HepG2 (cell line): Measurements from ENCODE around the gene ZNF740. TPM values are rescaled to one million over a fixed set of nuclear protein-coding genes. Genes with fewer than 3 reads are reported as not detected.

Experiments
- ATAC-seq: fragments of 200-7000 bp; cut with Tn5 transposase; 3 replicates; pipeline ENCODE4 v1.9.1; 2020; ENCODE audit warnings: mild to moderate bottlenecking, moderate library complexity
- BruUV-seq: library from RNA; stranded (reverse); fragments of 400-500 nt; replicated peaks from 2 replicates; lab custom pipeline; 2021; lab: Mats Ljungman, UMichigan
- CTCF ChIA-PET: fragments of 300-600 bp; formaldehyde crosslinking; extraction: SDS; loops from one replicate; lab custom pipeline; 2021; ENCODE audit warnings: low total read pairs, inconsistent platforms, low intra/inter-chr PET ratio; lab: Yijun Ruan, JAX
- POLR2A ChIA-PET: fragments of 350-600 bp; sonication (Branson Sonifier 250); formaldehyde crosslinking; loops from one replicate; lab custom pipeline; 2020; ENCODE audit warnings: antibody characterized with exemption, inconsistent platforms; lab: Yijun Ruan, JAX
- DNase-seq: peaks from one replicate; pipeline ENCODE4 v3.0.0-alpha.2; 2015; ENCODE audit warnings: low spot score
- FAIRE-seq: peaks from 3 replicates; lab custom pipeline; 2011; peaks lifted over from hg19 to GRCh38; lab: Jason Lieb, UNC
- H2AFZ ChIP-seq: one replicate; pipeline ENCODE4 v1.6.1; 2011; ENCODE audit warnings: low read length, inconsistent platforms
- H3K27ac ChIP-seq: fragments of 300-600 bp; 3 replicates; pipeline ENCODE4 v1.8.0; 2011; ENCODE audit warnings: mixed run types, mild to moderate bottlenecking, mixed read lengths, low read length, inconsistent platforms; ENCODE audit not compliant: insufficient read depth; ENCODE audit errors: extremely low read length
- H3K27me3 ChIP-seq, 2 experiments: fragments of 200-600 bp in 1 of 2; 2 replicates in 1 of 2; 3 replicates in 1 of 2; pipeline versions ENCODE4 v1.6.0 to v1.8.0; 2011; ENCODE audit warnings: low read length in 2 of 2, mild to moderate bottlenecking in 2 of 2, moderate library complexity in 2 of 2, inconsistent platforms in 1 of 2; ENCODE audit not compliant: insufficient read depth in 2 of 2, control insufficient read depth in 1 of 2
- H3K36me3 ChIP-seq, 2 experiments: fragments of 200-600 bp in 1 of 2; replicated peaks in 1 of 2; 2 replicates in 1 of 2; 3 replicates in 1 of 2; pipeline versions ENCODE4 v1.5.1 to v1.8.0; 2011; ENCODE audit warnings: low read length in 2 of 2, inconsistent platforms in 1 of 2; ENCODE audit not compliant: insufficient read depth in 2 of 2, control insufficient read depth in 1 of 2
- H3K4me1 ChIP-seq: 2 replicates; pipeline ENCODE4 v1.5.1; 2012; ENCODE audit warnings: low read length, inconsistent platforms; ENCODE audit not compliant: insufficient read depth
- H3K4me2 ChIP-seq: 2 replicates; pipeline ENCODE4 v1.6.0; 2011; ENCODE audit warnings: low read depth, low read length, inconsistent platforms
- H3K4me3 ChIP-seq, 3 experiments: fragments of 200-600 bp in 1 of 3; sonication (generic), shearing (Covaris generic) in 1 of 3; replicated peaks in 1 of 3; 2 replicates each; pipeline ENCODE4 v1.5.1; 2011 to 2016; ENCODE audit warnings: low read length in 3 of 3, inconsistent platforms in 2 of 3, low read depth in 2 of 3, mild to moderate bottlenecking in 2 of 3, control low read depth in 1 of 3, mixed read lengths in 1 of 3; ENCODE audit not compliant: insufficient read depth in 1 of 3
- H3K79me2 ChIP-seq: one replicate; pipeline ENCODE4 v1.6.1; 2011; ENCODE audit warnings: low read length, inconsistent platforms; ENCODE audit not compliant: insufficient read depth
- H3K9ac ChIP-seq: 2 replicates; pipeline ENCODE4 v1.6.0; 2011; ENCODE audit warnings: mild to moderate bottlenecking, low read depth, low read length, inconsistent platforms; ENCODE audit not compliant: insufficient read depth
- H3K9me3 ChIP-seq: 2 replicates; pipeline ENCODE4 v1.5.1; 2012; ENCODE audit warnings: mild to moderate bottlenecking, low read length
- H4K20me1 ChIP-seq: 2 replicates; pipeline ENCODE4 v1.6.0; 2011; ENCODE audit warnings: inconsistent platforms, mild to moderate bottlenecking, low read length, moderate library complexity; ENCODE audit not compliant: insufficient read depth
- ARNT2 ChIP-seq: sonication (generic); formaldehyde crosslinking; IDR thresholded peaks from 2 replicates; pipeline ENCODE4 v1.8.0; 2022; ENCODE audit warnings: mild to moderate bottlenecking, low read depth, missing genetic modification reagents, moderate library complexity
- ATF3 ChIP-seq: sonication (generic); formaldehyde crosslinking; IDR thresholded peaks from 2 replicates; pipeline ENCODE4 v1.4.0; 2020; ENCODE audit warnings: missing genetic modification reagents
- BORCS8-MEF2B ChIP-seq: sonication (generic); formaldehyde crosslinking; IDR thresholded peaks from 2 replicates; pipeline ENCODE4 v1.8.0; 2022; ENCODE audit warnings: mild to moderate bottlenecking, missing genetic modification reagents
- FOXP1 ChIP-seq, 2 experiments: fragments of 450-650 bp in 1 of 2; IDR thresholded peaks; 2 replicates each; pipeline ENCODE4 v1.6.1; 2017 to 2018; ENCODE audit warnings: antibody characterized with exemption in 1 of 2
- HNRNPL ChIP-seq: fragments of 200-400 bp; formaldehyde crosslinking; IDR thresholded peaks from 2 replicates; pipeline ENCODE4 v1.6.1; 2017; ENCODE audit warnings: mild to moderate bottlenecking, low read depth, low read length
- KDM2A ChIP-seq: sonication (generic); formaldehyde crosslinking; IDR thresholded peaks from 2 replicates; pipeline ENCODE4 v1.4.0; 2020; ENCODE audit warnings: low read depth, missing genetic modification reagents, borderline replicate concordance
- MAFG ChIP-seq: sonication (generic); formaldehyde crosslinking; IDR thresholded peaks from 2 replicates; pipeline ENCODE4 v1.5.1; 2020; ENCODE audit warnings: mild to moderate bottlenecking, missing genetic modification reagents
- NPAS2 ChIP-seq: sonication (generic); formaldehyde crosslinking; IDR thresholded peaks from 2 replicates; pipeline ENCODE4 v1.8.0; 2022; ENCODE audit warnings: mild to moderate bottlenecking, missing genetic modification reagents, borderline replicate concordance
- NRL ChIP-seq: sonication (generic); formaldehyde crosslinking; IDR thresholded peaks from 2 replicates; pipeline ENCODE4 v1.5.0; 2020; ENCODE audit warnings: missing genetic modification reagents, mild to moderate bottlenecking, moderate library complexity, borderline replicate concordance
- THYN1 ChIP-seq: sonication (generic); formaldehyde crosslinking; IDR thresholded peaks from 2 replicates; pipeline ENCODE4 v1.8.1; 2023; ENCODE audit warnings: low read depth, mild to moderate bottlenecking, moderate library complexity, missing genetic modification reagents, borderline replicate concordance
- ZC3H4 ChIP-seq: sonication (generic); formaldehyde crosslinking; IDR thresholded peaks from 2 replicates; pipeline ENCODE4 v1.4.0; 2020; ENCODE audit warnings: missing genetic modification reagents, borderline replicate concordance
- ZFP91 ChIP-seq: sonication (generic); formaldehyde crosslinking; IDR thresholded peaks from 2 replicates; pipeline ENCODE4 v1.9.0; 2022; ENCODE audit warnings: missing genetic modification reagents, mild to moderate bottlenecking, borderline replicate concordance
- ZNF101 ChIP-seq: sonication (generic); formaldehyde crosslinking; IDR thresholded peaks from 2 replicates; pipeline ENCODE4 v1.4.0; 2020; ENCODE audit warnings: mild to moderate bottlenecking, low read depth, missing genetic modification reagents, borderline replicate concordance
- ZNF513 ChIP-seq: sonication (generic); formaldehyde crosslinking; conservative IDR thresholded peaks from 2 replicates; pipeline ENCODE4 v1.5.0; 2020; ENCODE audit warnings: missing genetic modification reagents
- ZNF558 ChIP-seq: sonication (generic); formaldehyde crosslinking; IDR thresholded peaks from 2 replicates; pipeline ENCODE4 v1.9.0; 2022; ENCODE audit warnings: mild to moderate bottlenecking, missing genetic modification reagents, borderline replicate concordance
- ZNF674 ChIP-seq: sonication (generic); formaldehyde crosslinking; IDR thresholded peaks from 2 replicates; pipeline ENCODE4 v1.5.0; 2020; ENCODE audit warnings: low read depth, mild to moderate bottlenecking, missing genetic modification reagents
- WGBS: methylation state at CpG from one replicate; pipeline ENCODE4 v1.1.6; 2017; ENCODE audit warnings: low lambda C conversion rate; 5-methylcytosine and 5-hydroxymethylcytosine counted together
- in situ Hi-C: cut with HindIII; loops from 2 replicates; pipeline ENCODE4 v1.10.0; 2017; ENCODE audit warnings: low pct_unique_long_range_greater_than_20kb; ENCODE audit not compliant: extremely low pct_ligation_motif_present
- intact Hi-C: fragments of 100-400 bp; cut with micrococcal nuclease; formaldehyde crosslinking; loops from one replicate; pipeline ENCODE4 v1.10.0; 2022; ENCODE audit not compliant: unreplicated experiment
- polyA plus RNA-seq, 8 experiments: library from polyadenylated mRNA; depleted of rRNA in 3 of 8; stranded (reverse) in 7 of 8; unstranded in 1 of 8; fragments of >200 nt; fragmentation: Illumina TruSeq in 4 of 8; extraction: Trizol in 4 of 8; gene quantifications; 2 replicates each; pipeline versions ENCODE4 v1.2.1 to v1.2.3, GENCODE V29; 2011 to 2016; ENCODE audit warnings: low read depth in 4 of 8, missing spikeins in 1 of 8, mixed read lengths in 1 of 8; ENCODE audit not compliant: insufficient read depth in 1 of 8
- total RNA-seq, 5 experiments: library from RNA; depleted of rRNA; stranded (reverse); fragments of >200 nt; fragmentation: Illumina TruSeq; extraction: Trizol; gene quantifications; 2 replicates each; pipeline ENCODE4 v1.2.3, GENCODE V29; 2016; ENCODE audit warnings: low read depth in 1 of 5

Gene ZNF740
- total and polyA plus RNA-seq, 2 of the 13 experiments (the other 11 are each of a cell fraction or from before 2014, with no cell fraction given) = 16.9 to 19.0 TPM

- H2AFZ ChIP-seq = no peak overlapping the region
- ChIA-PET CTCF (no interaction called here), POLR2A (no interaction called here)
- H3K4me1 ChIP-seq = peaks cover 23% of the 10 kb centered on the region
- BruUV-seq = no TSS peak
- intact Hi-C loops (loop anchor here (5.0 kb wide), 1 partner anchor 45 kb away; the partner anchor contains the start of gene SOAT2), in situ Hi-C loops (no loop called here)
- H3K4me3 ChIP-seq = no peak overlapping the region
- no peak overlapping the region for H3K4me2 ChIP-seq
- H3K9ac ChIP-seq = no peak overlapping the region
- 81% methylated on average over 15 of the region's 15 CpGs for WGBS
- DNase-seq (no peak), ATAC-seq (no peak), FAIRE-seq (no peak)
- no peak overlapping the region for H3K27ac ChIP-seq
- H3K79me2 ChIP-seq = no peaks in the 10 kb centered on the region
- no peak for TF ChIP-seq ARNT2 (CRISPR knock-in tag)
- TF ChIP-seq ATF3 (CRISPR knock-in tag) = no peak
- TF ChIP-seq ZNF674 (CRISPR knock-in tag) = no peak
- no peak for TF ChIP-seq ZNF513 (CRISPR knock-in tag)
- no peak for TF ChIP-seq MAFG
- no peaks in the 10 kb centered on the region for H4K20me1 ChIP-seq
- H3K36me3 ChIP-seq = no peaks in the 10 kb centered on the region
- H3K27me3 ChIP-seq = no peaks in the 10 kb centered on the region
- no peaks in the 10 kb centered on the region for H3K9me3 ChIP-seq
Observed at GRCh38 chr12:53147653-53148052, 32.9 kb upstream of the ZNF740 start.

- ATAC-seq (no peak), FAIRE-seq (no peak), DNase-seq (no peak)
- WGBS = 77% methylated on average over 6 of the region's 6 CpGs
- H3K9ac ChIP-seq = no peak overlapping the region
- no peaks in the 10 kb centered on the region for H4K20me1 ChIP-seq
- in situ Hi-C loops (no loop called here), intact Hi-C loops (no loop called here)
- no TSS peak for BruUV-seq
- H2AFZ ChIP-seq = no peak overlapping the region
- no peaks in the 10 kb centered on the region for H3K27me3 ChIP-seq
- H3K27ac ChIP-seq = no peak overlapping the region
- no peaks in the 10 kb centered on the region for H3K36me3 ChIP-seq
- no peak overlapping the region for H3K4me3 ChIP-seq
- ChIA-PET CTCF (no interaction called here), POLR2A (no interaction called here)
- peaks cover 1% of the 10 kb centered on the region for H3K4me1 ChIP-seq
- no peak overlapping the region for H3K4me2 ChIP-seq
- no peaks in the 10 kb centered on the region for H3K79me2 ChIP-seq
- no peaks in the 10 kb centered on the region for H3K9me3 ChIP-seq
- no peak for TF ChIP-seq BORCS8-MEF2B
- no peak for TF ChIP-seq FOXP1 (IDR thresholded peaks at IDR 0.05)
- TF ChIP-seq FOXP1 (CRISPR knock-in tag; IDR thresholded peaks at IDR 0.05) = no peak
- no peak for TF ChIP-seq NRL (CRISPR knock-in tag)
- no peak for TF ChIP-seq ZC3H4
- no peak for TF ChIP-seq HNRNPL
- no peak for TF ChIP-seq ZFP91 (CRISPR knock-in tag)
- TF ChIP-seq KDM2A (CRISPR knock-in tag) = no peak
- TF ChIP-seq ZNF101 = no peak
- TF ChIP-seq ZNF558 (CRISPR knock-in tag) = no peak
- TF ChIP-seq THYN1 (CRISPR knock-in tag) = no peak
- no peak for TF ChIP-seq NPAS2 (CRISPR knock-in tag)
Observed at GRCh38 chr12:53151039-53151438, 29.5 kb upstream of the ZNF740 start.
